Uterus (tissue), 4 donors: ENCODE results near the gene C5AR2. TPM values are rescaled to one million over a fixed set of nuclear protein-coding genes. Genes with fewer than 3 reads are reported as not detected.
"Not testable (repeated sequence)": the region's sequence is repeated elsewhere in the genome, so short reads cannot be mapped to it uniquely, and the experiment has no call there.

ENCODE experiments used
- DNase-seq, 2 donors: peaks; one replicate each; pipeline ENCODE4 v3.0.0-alpha.2; 2019 to 2020
- H3K27ac ChIP-seq, 2 donors: fragments of 200-600 bp; sonication (generic); 1 replicate in 1 of 2; 2 replicates in 1 of 2; pipeline ENCODE4 v1.5.1; 2016 to 2018
- H3K27me3 ChIP-seq, 2 donors: fragments of 200-600 bp; sonication (generic); one replicate each; pipeline ENCODE4 v1.5.1; 2018 to 2019; ENCODE audit warnings: control low read depth in 1 of 2
- H3K36me3 ChIP-seq, 2 donors: fragments of 200-600 bp; sonication (generic); one replicate each; pipeline ENCODE4 v1.5.1; 2019; ENCODE audit warnings: control low read depth in 1 of 2
- H3K4me1 ChIP-seq, 2 donors: fragments of 200-600 bp; sonication (generic); one replicate each; pipeline ENCODE4 v1.5.1; 2018 to 2019; ENCODE audit warnings: control low read depth in 1 of 2
- H3K4me3 ChIP-seq, 2 donors: fragments of 200-600 bp; sonication (generic); 1 replicate in 1 of 2; 2 replicates in 1 of 2; pipeline ENCODE4 v1.5.1; 2018 to 2019; ENCODE audit warnings: mild to moderate bottlenecking in 1 of 2
- H3K9me3 ChIP-seq, 2 donors: fragments of 200-600 bp; sonication (generic); one replicate each; pipeline ENCODE4 v1.5.1; 2019; ENCODE audit warnings: control low read depth in 1 of 2
- CTCF ChIP-seq, 4 experiments: fragments of 200-600 bp in 2 of 4; fragments of 450-650 bp in 2 of 4; sonication (generic) in 2 of 4; IDR thresholded peaks; one replicate each; pipeline ENCODE4 v1.5.1; 2016 to 2019; ENCODE audit warnings: antibody characterized with exemption in 4 of 4, mild to moderate bottlenecking in 2 of 4, moderate library complexity in 1 of 4
- POLR2A ChIP-seq, 2 donors: fragments of 450-650 bp; IDR thresholded peaks; one replicate each; pipeline ENCODE4 v1.6.1; 2016; ENCODE audit warnings: antibody characterized with exemption in 2 of 2, mild to moderate bottlenecking in 1 of 2, moderate library complexity in 1 of 2
- intact Hi-C: fragments of 100-400 bp; cut with DNase I; formaldehyde crosslinking; loops from one replicate; pipeline ENCODE4 v1.15.1; 2023; ENCODE audit warnings: low total_unique reads
- total RNA-seq, 4 donors: library from RNA; depleted of rRNA in 3 of 4; stranded (reverse); fragments of >200 nt in 3 of 4; gene quantifications; one replicate each; pipeline versions ENCODE4 v1.1.0 to v1.2.4, GENCODE V29; 2014 to 2023
- donor health status: DM: yes; HTN: yes; CAD: no.

C5AR2 gene
- total RNA-seq, 4 donors from 2014 or later, result 0.29 to 0.69 (median 0.64) TPM; not detected in 1

GRCh38 chr19:47387623-47388022 is 55.6 kb downstream of the C5AR2 start:
- H3K36me3 ChIP-seq, H3K4me1 ChIP-seq, H3K27ac ChIP-seq, H3K9me3 ChIP-seq, H3K4me3 ChIP-seq, DNase-seq, H3K27me3 ChIP-seq, intact Hi-C loops: not testable (repeated sequence)

DNA sequence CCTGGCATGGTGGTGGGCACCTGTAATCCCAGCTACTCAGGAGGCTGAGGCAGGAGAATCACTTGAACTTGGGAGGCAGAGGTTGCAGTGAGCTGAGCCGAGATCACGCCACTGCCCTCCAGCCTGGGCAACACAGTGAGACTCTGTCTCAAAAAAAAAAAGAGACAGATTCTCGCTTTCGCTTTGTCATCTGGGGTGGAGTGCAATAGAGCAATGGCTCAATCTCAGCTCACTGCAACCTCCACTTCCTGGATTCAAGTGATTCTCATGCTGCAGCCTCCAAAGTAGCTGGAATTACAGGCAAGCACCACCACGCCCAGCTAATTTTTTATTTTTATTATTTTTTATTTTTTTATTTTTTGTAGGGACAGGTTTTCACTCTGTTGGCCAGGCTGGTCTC is 56.7 kb downstream of the C5AR2 start:
- H3K27ac ChIP-seq, H3K27me3 ChIP-seq, H3K4me3 ChIP-seq, H3K4me1 ChIP-seq, H3K36me3 ChIP-seq, DNase-seq, H3K9me3 ChIP-seq, intact Hi-C loops: not testable (repeated sequence)

DNA sequence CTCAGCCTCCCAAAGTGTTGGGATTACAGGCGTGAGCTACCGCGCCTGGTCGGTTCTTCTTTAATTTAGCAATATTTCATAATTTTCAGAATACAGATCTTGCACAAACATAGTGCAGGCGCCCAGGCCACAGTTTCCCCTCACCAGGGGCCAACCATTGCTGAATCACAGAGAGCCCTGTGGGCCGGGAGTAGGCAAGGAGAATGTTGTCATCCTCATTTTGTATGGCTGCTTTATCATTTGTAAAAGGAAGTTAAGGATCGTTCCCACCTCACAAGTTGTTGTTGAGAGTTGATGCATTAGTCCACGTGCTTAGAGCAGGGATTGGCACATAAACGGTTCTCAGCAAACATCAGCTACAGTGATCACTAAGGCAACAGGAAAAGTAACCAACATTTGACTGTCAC is 57.2 kb downstream of the C5AR2 start:
- H3K9me3 ChIP-seq, result no peaks in the 10 kb centered on the region
- H3K4me3 ChIP-seq, result no peak overlapping the region
- no peak for TF ChIP-seq POLR2A (IDR thresholded peaks at IDR 0.05)
- no peak for TF ChIP-seq CTCF (IDR thresholded peaks at IDR 0.05)
- H3K36me3 ChIP-seq, result no peaks in the 10 kb centered on the region
- no peak for DNase-seq
- no peaks in the 10 kb centered on the region for H3K4me1 ChIP-seq
- H3K27me3 ChIP-seq, result no peaks in the 10 kb centered on the region
- H3K27ac ChIP-seq, result no peak overlapping the region
- intact Hi-C loops, result no loop called here

DNA sequence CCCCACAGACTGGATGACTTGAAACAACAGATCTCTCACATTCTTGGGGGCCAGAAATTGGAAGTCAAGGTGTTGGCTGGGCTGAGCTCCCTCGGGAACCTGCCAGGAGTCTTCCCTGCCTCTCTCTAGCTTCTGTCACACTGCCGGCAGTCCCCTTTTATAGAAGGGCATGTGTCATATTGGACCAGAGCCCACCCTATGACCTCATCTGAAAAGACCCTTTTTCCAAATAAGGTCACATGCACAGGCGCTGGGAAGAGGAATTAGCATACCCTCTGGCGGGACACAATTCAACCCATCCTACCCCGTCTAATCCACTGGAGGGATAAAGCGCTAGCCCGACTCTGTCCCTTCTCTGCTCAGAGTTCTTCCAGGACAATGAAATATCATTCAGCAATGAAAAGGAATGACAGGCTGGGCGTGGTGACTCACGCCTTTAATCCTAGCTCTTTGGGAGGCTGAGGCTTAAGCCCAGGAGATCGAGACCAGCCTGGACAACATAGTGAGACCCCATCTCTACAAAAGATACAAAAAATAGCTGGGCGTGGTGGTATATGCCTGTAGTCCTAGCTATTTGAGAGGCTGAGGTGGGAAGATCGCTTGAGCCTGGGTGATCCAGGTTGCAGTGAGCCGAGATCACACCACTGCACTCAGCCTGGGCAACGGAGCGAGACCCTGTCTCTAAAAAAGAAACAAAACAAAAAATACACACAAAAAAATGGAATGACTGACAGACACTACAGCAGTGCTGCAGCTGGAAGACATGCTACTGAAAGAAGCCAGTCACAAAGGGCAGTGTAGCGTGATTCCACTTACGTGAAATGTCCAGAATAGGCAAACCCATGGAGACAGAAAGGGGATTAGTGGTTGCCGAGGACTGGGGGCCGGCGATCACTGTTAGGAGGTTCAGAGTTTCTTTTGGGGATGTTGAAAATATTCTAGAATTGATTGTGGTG is 58.8 kb downstream of the C5AR2 start:
- DNase-seq, result no peak
- H3K27me3 ChIP-seq, result no peaks in the 10 kb centered on the region
- intact Hi-C loops, result no loop called here
- TF ChIP-seq CTCF (IDR thresholded peaks at IDR 0.05) (no peak), POLR2A (IDR thresholded peaks at IDR 0.05) (no peak)
- H3K4me3 ChIP-seq, result no peak overlapping the region
- H3K36me3 ChIP-seq, result no peaks in the 10 kb centered on the region
- no peak overlapping the region for H3K27ac ChIP-seq
- H3K9me3 ChIP-seq, result no peaks in the 10 kb centered on the region
- no peaks in the 10 kb centered on the region for H3K4me1 ChIP-seq

DNA sequence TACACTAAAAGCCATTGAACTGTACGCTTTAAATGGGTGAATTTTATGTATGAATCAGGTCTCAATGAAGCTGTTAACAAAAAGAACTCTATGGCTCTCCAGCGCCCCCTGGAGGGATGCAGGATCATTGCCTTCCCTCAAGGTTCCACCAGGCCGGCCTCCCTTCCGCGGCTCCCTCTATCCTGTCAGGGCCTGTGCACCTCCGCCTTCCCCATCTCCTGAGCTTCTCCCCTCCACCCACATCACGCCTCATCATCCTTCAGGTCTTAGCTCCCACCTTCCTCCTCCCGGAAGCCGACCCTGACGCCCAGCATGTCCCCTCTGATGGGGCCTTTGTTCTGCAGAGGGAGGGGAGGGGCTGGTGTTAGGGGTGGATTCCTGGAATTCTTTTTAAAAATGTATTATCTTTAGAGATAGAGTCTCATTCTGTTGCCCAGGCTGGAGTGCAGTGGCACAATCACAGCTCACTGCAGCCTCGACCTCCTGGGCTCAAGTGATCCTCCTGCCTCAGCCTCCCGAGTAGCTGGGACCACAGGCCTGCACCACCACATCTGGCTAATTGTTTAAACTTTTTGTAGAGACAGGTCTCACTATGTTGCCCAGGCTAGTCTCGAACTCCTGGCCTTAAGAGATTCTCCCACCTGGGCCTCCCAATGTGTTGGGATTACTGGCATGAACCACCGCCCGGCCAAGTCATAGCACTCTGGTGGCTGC is 59.7 kb downstream of the C5AR2 start:
- TF ChIP-seq POLR2A (IDR thresholded peaks at IDR 0.05), result no peak
- peak; percentile 58 to 79 (median 66) for TF ChIP-seq CTCF (IDR thresholded peaks at IDR 0.05)
- H3K4me3 ChIP-seq, result no peak overlapping the region
- H3K27me3 ChIP-seq, result no peaks in the 10 kb centered on the region
- no peak overlapping the region for H3K27ac ChIP-seq
- H3K9me3 ChIP-seq, result no peaks in the 10 kb centered on the region
- H3K4me1 ChIP-seq, result no peaks in the 10 kb centered on the region
- peak; percentile 58 for DNase-seq
- intact Hi-C loops, result no loop called here
- H3K36me3 ChIP-seq, result no peaks in the 10 kb centered on the region

Other genes with a start within 250 kb of the C5AR2 start
- 10 to 100 TPM in 3 of 4 donors, 1 to 10 TPM in 1; 3.3 to 43.1 (median 18.3) TPM for gene ZC3H4, start 218.4 kb upstream of the C5AR2 start, total RNA-seq
- 100 to 1,000 TPM in 1 of 4 donors, 10 to 100 TPM in 3; 17.6 to 144 (median 45.6) TPM for gene SAE1, start 201.3 kb upstream of the C5AR2 start, total RNA-seq
- 10 to 100 TPM in 1 of 4 donors, 1 to 10 TPM in 3; 3.2 to 11.1 (median 4.8) TPM for gene BBC3, start 101.0 kb upstream of the C5AR2 start, total RNA-seq
- 10 to 100 TPM in 2 of 4 donors, 1 to 10 TPM in 2; 2.6 to 45.4 (median 8.1) TPM for gene CCDC9, start 75.7 kb upstream of the C5AR2 start, total RNA-seq
- 10 to 100 TPM in 2 of 4 donors, 1 to 10 TPM in 2; 2.8 to 39.5 (median 13.5) TPM for gene INAFM1, start 57.3 kb upstream of the C5AR2 start, total RNA-seq
- 1 to 10 TPM in 3 of 4 donors, under 1 TPM in 1; 0.51 to 8.0 (median 2.9) TPM for gene C5AR1, start 22.3 kb upstream of the C5AR2 start, total RNA-seq
- gene DHX34, start 17.1 kb downstream of the C5AR2 start, total RNA-seq, result 10 to 100 TPM; 11.5 to 17.3 (median 15.8) TPM
- gene MEIS3, start 87.4 kb downstream of the C5AR2 start, total RNA-seq, result 100 to 1,000 TPM in 1 of 4 donors, 10 to 100 TPM in 3; 28.9 to 133 (median 75.0) TPM
- 10 to 100 TPM in 2 of 4 donors, 1 to 10 TPM in 2; 3.4 to 17.8 (median 11.0) TPM for gene SLC8A2, start 139.7 kb downstream of the C5AR2 start, total RNA-seq
- gene KPTN, start 152.0 kb downstream of the C5AR2 start, total RNA-seq, result 1 to 10 TPM in 3 of 4 donors, not detected in 1; 5.4 to 9.0 (median 6.4) TPM
- gene NAPA, start 182.9 kb downstream of the C5AR2 start, total RNA-seq, result 100 to 1,000 TPM in 3 of 4 donors, 10 to 100 TPM in 1; 36.5 to 693 (median 144) TPM
- 1 to 10 TPM in 1 of 4 donors, under 1 TPM in 1, not detected in 2; 0.90 to 1.2 TPM for gene ZNF541, start 241.0 kb downstream of the C5AR2 start, total RNA-seq